DND-41 (cell line): ENCODE measurements around the gene NT5C.

Source experiments
- ATAC-seq: fragments of 200-7000 bp; cut with Tn5 transposase; 3 replicates; pipeline ENCODE4 v1.9.1; 2021; ENCODE audit warnings: low read depth; ENCODE audit not compliant: insufficient read depth
- DNase-seq: peaks from one replicate; pipeline ENCODE4 v3.0.0-alpha.2; 2020
- H2AFZ ChIP-seq: 2 replicates; pipeline ENCODE4 v1.6.0; 2012; ENCODE audit warnings: low read depth, low read length
- H3K27ac ChIP-seq: 2 replicates; pipeline ENCODE4 v1.5.1; 2012; ENCODE audit warnings: low read length, inconsistent platforms
- H3K27me3 ChIP-seq: fragments of 200-600 bp; sonication (generic); 2 replicates; pipeline ENCODE4 v1.6.0; 2012; ENCODE audit warnings: low read length, mild to moderate bottlenecking, inconsistent platforms; ENCODE audit not compliant: insufficient read depth, poor library complexity
- H3K36me3 ChIP-seq: 2 replicates; pipeline ENCODE4 v1.5.1; 2012; ENCODE audit warnings: low read length, inconsistent platforms; ENCODE audit not compliant: insufficient read depth
- H3K4me1 ChIP-seq: 2 replicates; pipeline ENCODE4 v1.5.1; 2012; ENCODE audit warnings: mild to moderate bottlenecking, low read length; ENCODE audit not compliant: insufficient read depth
- H3K4me2 ChIP-seq: 2 replicates; pipeline ENCODE4 v1.6.0; 2012; ENCODE audit warnings: mild to moderate bottlenecking, moderate library complexity, low read length, inconsistent platforms; ENCODE audit not compliant: insufficient read depth
- H3K4me3 ChIP-seq, 2 experiments: fragments of 200-600 bp in 1 of 2; shearing (Covaris generic) in 1 of 2; 2 replicates each; pipeline ENCODE4 v1.5.1; 2012 to 2016; ENCODE audit warnings: inconsistent platforms in 2 of 2, low read length in 2 of 2, mild to moderate bottlenecking in 2 of 2, low read depth in 1 of 2, moderate library complexity in 1 of 2
- H3K79me2 ChIP-seq: 2 replicates; pipeline ENCODE4 v1.6.0; 2012; ENCODE audit warnings: low read length, inconsistent platforms; ENCODE audit not compliant: insufficient read depth
- H3K9ac ChIP-seq: 2 replicates; pipeline ENCODE4 v1.6.0; 2012; ENCODE audit warnings: low read depth, mild to moderate bottlenecking, inconsistent platforms, low read length, moderate library complexity
- H3K9me3 ChIP-seq: 2 replicates; pipeline ENCODE4 v1.5.1; 2012; ENCODE audit warnings: low read length, moderate library complexity, mild to moderate bottlenecking, inconsistent platforms; ENCODE audit not compliant: insufficient read depth, severe bottlenecking
- H4K20me1 ChIP-seq: 2 replicates; pipeline ENCODE4 v1.6.0; 2012; ENCODE audit warnings: low read length; ENCODE audit not compliant: insufficient read depth
- EZH2 ChIP-seq: IDR thresholded peaks from 3 replicates; pipeline ENCODE4 v1.6.1; 2012; ENCODE audit warnings: borderline replicate concordance, low read depth, mild to moderate bottlenecking, moderate library complexity, low read length, inconsistent platforms; ENCODE audit not compliant: severe bottlenecking
- TF ChIP-seq, protein P1 (sequence below): IDR thresholded peaks from 2 replicates; pipeline ENCODE4 v1.5.1; 2012; ENCODE audit warnings: borderline replicate concordance, low read length, moderate library complexity, mild to moderate bottlenecking; ENCODE audit not compliant: poor library complexity, severe bottlenecking; ENCODE audit errors: extremely low read depth

Gene NT5C

DNA sequence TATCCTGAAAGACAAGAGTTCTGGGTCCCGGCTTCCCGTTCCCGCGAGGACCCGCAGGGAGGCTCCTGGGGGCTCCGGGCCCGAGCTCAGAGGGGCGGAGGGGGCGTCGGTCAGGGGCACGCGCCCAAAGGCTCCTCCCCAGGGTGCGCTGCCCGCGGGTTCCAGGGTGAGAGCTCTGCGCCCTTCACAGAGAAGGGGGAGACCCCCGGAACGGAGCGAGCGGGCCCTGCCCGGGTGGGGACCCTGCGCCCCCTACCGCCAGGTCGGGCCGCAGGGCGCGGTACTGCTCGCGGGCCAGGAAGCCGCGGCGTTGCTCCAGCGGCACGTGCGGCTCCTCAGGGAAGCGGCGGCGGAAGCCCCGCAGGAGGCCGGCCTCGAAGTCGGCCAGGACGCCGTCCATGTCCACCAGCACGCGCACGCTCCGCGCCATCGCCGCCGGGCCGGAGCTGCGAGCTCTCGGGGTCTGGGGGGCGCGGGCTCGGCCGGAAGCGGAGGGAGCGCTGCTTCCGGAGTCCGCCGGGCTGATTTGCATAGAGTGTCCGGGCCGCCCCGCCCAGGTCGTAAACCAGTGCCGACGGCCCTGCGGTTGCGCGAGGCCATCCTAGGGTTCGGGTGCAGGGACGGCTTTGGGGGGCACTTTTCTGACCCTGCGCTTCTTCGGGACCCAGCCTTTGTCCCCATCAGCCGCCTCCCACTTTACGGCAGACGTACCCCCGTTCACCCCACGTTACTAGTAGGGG lies at the start of gene NT5C:
Gene NT5C (minus strand): TSS at position 465 of the 740 bp plus-strand sequence. CDS start 35 bp downstream, at position 430.
- DNase-seq, result peak; percentile 76
- Histone ChIP-seq H3K4me2 (peak within 1 kb of the TSS; percentile 83), H3K79me2 (peaks cover 30% of the 10 kb centered on the region), H3K4me3 (peak within 1 kb of the TSS; percentile 34 to 92), H4K20me1 (peaks cover 16% of the 10 kb centered on the region), H3K27me3 (no peaks in the 10 kb centered on the region), H3K9me3 (no peaks in the 10 kb centered on the region), H3K36me3 (peaks cover 37% of the 10 kb centered on the region), H3K27ac (peak within 1 kb of the TSS; percentile 87), H2AFZ (peak within 1 kb of the TSS; percentile 99), H3K4me1 (peaks cover 34% of the 10 kb centered on the region), H3K9ac (peak within 1 kb of the TSS; percentile 67)
- peak; percentile 81 for ATAC-seq
- TF ChIP-seq, protein P1, sequence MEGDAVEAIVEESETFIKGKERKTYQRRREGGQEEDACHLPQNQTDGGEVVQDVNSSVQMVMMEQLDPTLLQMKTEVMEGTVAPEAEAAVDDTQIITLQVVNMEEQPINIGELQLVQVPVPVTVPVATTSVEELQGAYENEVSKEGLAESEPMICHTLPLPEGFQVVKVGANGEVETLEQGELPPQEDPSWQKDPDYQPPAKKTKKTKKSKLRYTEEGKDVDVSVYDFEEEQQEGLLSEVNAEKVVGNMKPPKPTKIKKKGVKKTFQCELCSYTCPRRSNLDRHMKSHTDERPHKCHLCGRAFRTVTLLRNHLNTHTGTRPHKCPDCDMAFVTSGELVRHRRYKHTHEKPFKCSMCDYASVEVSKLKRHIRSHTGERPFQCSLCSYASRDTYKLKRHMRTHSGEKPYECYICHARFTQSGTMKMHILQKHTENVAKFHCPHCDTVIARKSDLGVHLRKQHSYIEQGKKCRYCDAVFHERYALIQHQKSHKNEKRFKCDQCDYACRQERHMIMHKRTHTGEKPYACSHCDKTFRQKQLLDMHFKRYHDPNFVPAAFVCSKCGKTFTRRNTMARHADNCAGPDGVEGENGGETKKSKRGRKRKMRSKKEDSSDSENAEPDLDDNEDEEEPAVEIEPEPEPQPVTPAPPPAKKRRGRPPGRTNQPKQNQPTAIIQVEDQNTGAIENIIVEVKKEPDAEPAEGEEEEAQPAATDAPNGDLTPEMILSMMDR, result peak; percentile 81
- no peak for TF ChIP-seq EZH2

- H3K27ac ChIP-seq, result peak overlapping the region; percentile 95
- peak overlapping the region; percentile 80 to 97 for H3K4me3 ChIP-seq
- peaks cover 59% of the 10 kb centered on the region for H3K36me3 ChIP-seq
Observed at GRCh38 chr17:75181110-75181509, 49.6 kb upstream of the NT5C start.

GRCh38 chr17:75178453-75178852 lies 46.9 kb upstream of the NT5C start:
- peaks cover 57% of the 10 kb centered on the region for H3K4me1 ChIP-seq
- ATAC-seq, result no peak
- H2AFZ ChIP-seq, result no peak overlapping the region
- H3K4me3 ChIP-seq, result no peak overlapping the region
- H3K36me3 ChIP-seq, result peaks cover 85% of the 10 kb centered on the region
- peaks cover 76% of the 10 kb centered on the region for H4K20me1 ChIP-seq
- H3K27ac ChIP-seq, result 0 out of 2 replicates have a peak overlapping the region, but pooled peaks have one; percentile 31
- H3K27me3 ChIP-seq, result no peaks in the 10 kb centered on the region
- no peaks in the 10 kb centered on the region for H3K9me3 ChIP-seq
- peak; percentile 35 for DNase-seq
- peaks cover 98% of the 10 kb centered on the region for H3K79me2 ChIP-seq
- 0 out of 2 replicates have a peak overlapping the region, but pooled peaks have one; percentile 21 for H3K9ac ChIP-seq
- H3K4me2 ChIP-seq, result peak overlapping the region; percentile 78; the same call in 1 of the 2 replicates
- TF ChIP-seq, protein P1, result no peak
- TF ChIP-seq EZH2, result no peak

More at GRCh38 chr17:75181110-75181509, 49.6 kb upstream of the NT5C start:
- Histone ChIP-seq H3K9ac (peak overlapping the region; percentile 100), H4K20me1 (peaks cover 54% of the 10 kb centered on the region), H2AFZ (no peak overlapping the region), H3K9me3 (no peaks in the 10 kb centered on the region), H3K27me3 (no peaks in the 10 kb centered on the region), H3K4me1 (peaks cover 62% of the 10 kb centered on the region), H3K79me2 (peaks cover 79% of the 10 kb centered on the region), H3K4me2 (peak overlapping the region; percentile 78)
- TF ChIP-seq, protein P1, result no peak
- TF ChIP-seq EZH2, result no peak
- DNase-seq, result no peak
- no peak for ATAC-seq
